GM21619 (cell line): ENCODE measurements around the gene STARD4.
A peak's percentile ranks its signal among the peaks of the same experiment; 100 is the strongest.

Source experiments
- ATAC-seq: cut with Tn5 transposase; IDR thresholded peaks from one replicate; pipeline ENCODE4 v1.9.1; 2021; ENCODE audit not compliant: unreplicated experiment

The STARD4 gene

DNA sequence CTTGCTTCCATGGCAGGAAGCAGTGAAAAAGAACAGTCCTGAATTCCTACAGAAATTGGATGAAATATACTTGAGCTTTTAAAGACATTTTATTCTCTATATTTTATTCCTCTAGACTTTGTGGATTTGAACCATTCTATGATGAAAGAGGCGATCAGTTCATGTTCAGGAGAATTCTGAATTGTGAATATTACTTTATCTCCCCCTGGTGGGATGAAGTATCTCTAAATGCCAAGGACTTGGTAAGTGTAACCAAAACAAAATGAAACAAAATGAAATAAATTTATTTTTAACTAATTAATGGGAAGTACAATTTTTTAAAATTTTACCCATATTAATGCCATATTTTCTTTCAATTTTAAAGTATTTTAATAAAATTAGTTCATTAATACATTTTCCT, 34.1 kb downstream of the STARD4 start:
- no peak for ATAC-seq

- no peak for ATAC-seq
These were observed 39.8 kb downstream of the STARD4 start for GRCh38 chr5:111472579-111472978.

DNA sequence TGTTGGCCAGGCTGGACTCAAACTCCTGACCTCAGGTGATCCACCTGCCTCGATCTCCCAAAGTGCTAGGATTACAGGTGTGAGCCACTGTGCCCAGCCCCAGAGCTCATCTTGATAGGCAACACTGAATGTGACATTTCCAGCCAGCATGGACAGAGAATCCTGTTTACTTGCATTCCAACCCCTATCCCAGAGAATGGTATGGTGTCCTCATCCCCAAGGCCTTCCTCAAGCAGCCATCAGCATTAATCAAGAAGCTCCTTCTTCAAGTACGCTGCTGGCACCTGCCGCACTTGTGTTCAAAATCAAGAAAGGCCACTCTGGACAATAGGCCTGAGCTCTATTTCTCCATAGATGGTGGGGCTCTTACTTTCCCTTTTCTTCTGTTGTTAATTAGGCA, 40.2 kb downstream of the STARD4 start:
- no peak for ATAC-seq

DNA sequence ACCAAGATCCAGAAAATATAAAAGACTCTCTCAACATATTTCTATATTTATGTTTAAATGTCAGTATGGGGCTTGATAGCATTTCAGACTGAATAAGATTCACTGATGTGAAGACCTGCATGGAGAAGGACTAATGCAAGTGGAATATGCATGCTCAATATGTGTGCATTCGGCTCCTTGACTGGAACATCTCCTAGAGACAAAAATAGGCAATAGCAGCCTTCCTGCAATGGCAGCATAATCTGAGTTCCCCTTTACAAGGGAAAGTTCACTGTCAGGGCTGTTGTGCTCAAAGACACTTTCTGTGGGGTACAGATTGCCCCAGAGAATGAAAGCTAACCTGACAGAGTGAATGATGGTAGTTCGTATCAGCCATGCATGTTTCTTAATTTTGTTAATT, 42.4 kb downstream of the STARD4 start:
- ATAC-seq, result no peak

DNA sequence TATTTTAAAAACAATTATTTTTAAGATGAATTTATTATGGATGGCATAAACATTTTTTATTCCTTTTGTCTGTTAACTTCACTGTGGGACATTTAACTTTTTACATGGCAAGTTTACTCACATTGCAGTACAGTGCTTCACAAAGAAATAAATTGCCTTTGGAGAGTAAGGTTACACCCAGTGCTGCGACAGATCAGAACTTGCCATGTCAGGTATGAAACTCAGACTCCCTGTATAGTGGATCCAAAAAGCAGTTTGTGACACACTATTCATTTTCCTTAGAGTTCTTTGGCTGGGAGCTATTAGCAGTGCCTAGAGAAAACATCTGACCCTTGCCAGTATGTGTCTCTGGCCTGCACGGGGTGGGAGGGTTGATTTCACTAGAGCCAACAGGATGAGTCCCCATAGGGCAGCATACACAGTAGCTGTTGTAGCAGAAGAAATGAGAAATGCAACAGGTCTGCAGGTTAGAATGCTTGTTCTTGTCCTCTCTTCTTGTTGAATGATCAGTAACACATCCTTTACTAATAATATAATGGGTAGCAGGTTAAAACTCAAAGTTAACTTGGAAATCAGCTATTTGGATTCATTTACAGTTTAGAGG, 42.9 kb downstream of the STARD4 start:
- ATAC-seq, result no peak

DNA sequence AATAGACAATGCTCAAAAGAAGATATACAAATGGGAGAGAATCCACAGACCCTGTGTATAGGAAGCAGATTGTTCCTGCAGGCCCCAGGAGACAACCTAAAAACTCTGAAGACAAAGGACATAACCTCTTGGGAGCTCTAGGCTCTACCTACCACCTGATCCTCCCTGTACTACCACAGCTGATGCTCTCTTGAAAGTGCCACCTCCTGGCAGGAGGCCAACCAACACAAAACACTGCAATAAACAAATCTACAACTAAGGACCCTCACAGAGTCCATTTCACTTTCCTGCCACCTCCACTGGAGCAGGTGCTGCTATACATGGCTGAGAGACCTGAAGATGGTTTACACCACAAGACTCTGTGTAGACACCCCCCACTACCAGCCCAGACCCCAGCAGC, 49.0 kb downstream of the STARD4 start:
- ATAC-seq, result no peak

DNA sequence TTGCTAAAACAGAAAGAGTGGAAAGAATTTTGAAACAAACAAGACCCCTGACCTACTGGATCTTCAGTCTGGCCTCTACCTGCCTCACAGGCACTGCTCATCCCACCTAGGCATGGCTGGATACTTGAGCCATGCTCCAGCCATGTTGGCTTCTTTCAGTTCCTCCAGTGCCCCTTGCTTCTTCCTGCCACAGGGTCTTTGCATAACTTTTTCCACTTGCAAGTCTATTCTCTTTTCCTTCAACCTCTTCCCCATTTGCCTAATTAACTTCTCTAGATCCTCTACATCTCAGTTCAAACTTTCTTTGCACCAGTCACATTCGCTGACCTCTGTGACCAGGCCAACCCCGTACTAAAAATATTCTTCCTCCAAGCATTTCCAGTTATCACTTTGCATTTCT, 50.4 kb downstream of the STARD4 start:
- no peak for ATAC-seq

DNA sequence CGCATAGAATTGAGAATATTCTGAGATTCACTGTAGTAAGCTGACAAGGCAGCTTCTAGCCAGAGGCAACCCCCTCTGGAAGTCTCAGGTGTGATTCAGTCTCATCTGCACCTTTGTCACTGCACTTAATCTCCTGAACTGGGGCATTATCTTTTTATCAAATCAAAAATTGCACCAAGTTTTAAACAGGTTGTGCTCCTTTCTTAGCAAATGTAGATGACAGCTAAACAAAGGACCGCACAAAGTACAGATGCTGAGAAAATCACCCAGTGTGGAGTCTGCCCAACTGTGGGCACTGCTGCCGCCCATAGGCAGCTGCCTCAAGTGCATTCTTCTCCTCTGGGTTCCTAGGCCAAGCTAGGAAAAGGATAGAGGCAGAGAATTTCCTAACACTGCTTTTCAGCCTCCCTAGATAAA, 51.1 kb downstream of the STARD4 start:
- ATAC-seq, result peak; percentile 57

GRCh38 chr5:111454776-111455175, 57.6 kb downstream of the STARD4 start:
- no peak for ATAC-seq

- ATAC-seq, result no peak
These were observed 58.1 kb downstream of the STARD4 start for GRCh38 chr5:111454198-111454622.

DNA sequence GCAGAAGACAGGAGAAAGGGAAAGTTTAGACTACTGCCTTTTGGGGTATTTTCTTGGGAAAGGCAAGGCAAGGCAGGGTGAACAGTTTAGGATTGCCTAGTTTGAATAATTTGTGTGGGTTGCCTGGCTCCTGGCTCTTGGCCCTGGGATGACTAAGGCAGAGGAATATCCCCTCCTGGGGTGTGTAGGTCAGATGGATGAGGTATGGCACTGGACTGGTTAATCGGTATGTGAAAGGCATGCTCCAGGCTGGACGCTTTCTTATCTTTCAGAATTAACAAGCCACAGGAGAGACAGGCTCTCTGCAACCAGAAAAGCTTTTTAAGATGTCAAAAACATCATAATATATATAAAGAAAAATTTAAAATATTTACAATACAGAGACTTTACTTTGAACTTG, 58.6 kb downstream of the STARD4 start:
- no peak for ATAC-seq

DNA sequence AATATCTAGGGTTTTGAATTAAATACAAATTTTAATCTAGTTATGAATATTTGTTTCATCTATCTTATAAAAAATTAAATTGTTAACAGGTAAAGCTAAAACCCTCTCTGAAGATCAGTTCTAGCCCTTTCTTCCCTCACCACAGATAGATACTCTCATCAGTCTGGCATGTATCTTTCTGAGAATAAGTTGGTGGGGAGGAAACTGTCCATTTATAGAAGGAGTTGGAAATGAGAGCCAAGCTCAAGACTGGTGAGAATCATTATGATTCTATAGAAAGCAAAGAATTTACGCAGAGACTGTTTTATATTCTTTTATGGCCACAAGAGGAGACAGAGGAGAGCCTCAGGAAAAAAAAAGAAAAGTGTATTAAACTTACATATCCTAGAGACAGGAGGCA, 59.0 kb downstream of the STARD4 start:
- no peak for ATAC-seq

- ATAC-seq, result no peak
These were observed 64.5 kb downstream of the STARD4 start for GRCh38 chr5:111447822-111448221.

DNA sequence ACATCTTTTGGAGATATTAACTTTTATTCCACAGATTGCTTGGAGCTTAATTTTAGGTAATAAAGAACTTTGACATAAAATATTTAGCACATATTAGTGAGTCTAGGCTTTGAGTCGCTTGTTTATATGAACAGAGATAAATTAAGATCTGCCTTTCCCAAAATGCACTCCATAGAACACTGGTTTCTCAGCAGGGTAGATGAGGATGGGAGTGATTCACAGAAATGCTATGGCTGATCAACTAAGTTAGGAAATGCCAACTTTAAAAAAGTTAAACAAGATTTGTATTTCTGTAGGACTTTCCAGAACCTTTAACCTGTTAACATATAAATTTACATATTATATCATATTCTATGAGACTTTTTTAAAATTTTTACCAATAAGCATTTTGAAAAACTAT, 65.2 kb downstream of the STARD4 start:
- no peak for ATAC-seq
